ENCODE results near the gene QSER1.

DNA sequence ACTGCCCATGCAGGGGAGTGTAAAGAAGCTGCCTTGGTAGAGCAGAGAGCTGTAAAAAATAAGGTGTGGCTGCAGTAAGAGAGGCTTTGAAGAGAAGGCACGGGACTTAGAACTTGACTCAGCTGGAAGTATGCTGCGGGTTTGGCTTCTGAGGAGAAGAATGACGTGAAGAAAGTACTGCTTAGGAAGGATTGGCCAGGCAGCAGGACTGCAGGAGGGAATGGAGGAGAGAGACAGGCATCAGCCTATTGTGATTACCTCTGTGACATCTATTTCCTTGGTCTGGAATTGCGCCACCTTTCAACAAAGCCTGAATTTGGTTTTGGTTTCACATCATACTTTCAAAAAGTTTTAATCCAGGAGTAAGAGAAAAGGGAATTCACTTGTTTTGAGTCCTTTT lies 40.4 kb upstream of the QSER1 start:
- TF ChIP-seq, protein P1, sequence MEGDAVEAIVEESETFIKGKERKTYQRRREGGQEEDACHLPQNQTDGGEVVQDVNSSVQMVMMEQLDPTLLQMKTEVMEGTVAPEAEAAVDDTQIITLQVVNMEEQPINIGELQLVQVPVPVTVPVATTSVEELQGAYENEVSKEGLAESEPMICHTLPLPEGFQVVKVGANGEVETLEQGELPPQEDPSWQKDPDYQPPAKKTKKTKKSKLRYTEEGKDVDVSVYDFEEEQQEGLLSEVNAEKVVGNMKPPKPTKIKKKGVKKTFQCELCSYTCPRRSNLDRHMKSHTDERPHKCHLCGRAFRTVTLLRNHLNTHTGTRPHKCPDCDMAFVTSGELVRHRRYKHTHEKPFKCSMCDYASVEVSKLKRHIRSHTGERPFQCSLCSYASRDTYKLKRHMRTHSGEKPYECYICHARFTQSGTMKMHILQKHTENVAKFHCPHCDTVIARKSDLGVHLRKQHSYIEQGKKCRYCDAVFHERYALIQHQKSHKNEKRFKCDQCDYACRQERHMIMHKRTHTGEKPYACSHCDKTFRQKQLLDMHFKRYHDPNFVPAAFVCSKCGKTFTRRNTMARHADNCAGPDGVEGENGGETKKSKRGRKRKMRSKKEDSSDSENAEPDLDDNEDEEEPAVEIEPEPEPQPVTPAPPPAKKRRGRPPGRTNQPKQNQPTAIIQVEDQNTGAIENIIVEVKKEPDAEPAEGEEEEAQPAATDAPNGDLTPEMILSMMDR (IDR thresholded peaks at IDR 0.05) = no peak
- no peak for TF ChIP-seq POLR2A (IDR thresholded peaks at IDR 0.05)

All from uterus (tissue), 2 donors.